HepG2 (cell line): ENCODE data around the gene CHAF1A. TPM values are rescaled to one million over a fixed set of nuclear protein-coding genes. Genes with fewer than 3 reads are reported as not detected.
A peak's percentile ranks its signal among the peaks of the same experiment; 100 is the strongest.

Experiments
- EP300 ChIP-seq, 3 experiments: sonication (generic) in 1 of 3; formaldehyde crosslinking in 1 of 3; IDR thresholded peaks; 2 replicates each; pipeline versions ENCODE4 v1.5.1 to v1.6.1; 2011 to 2020; ENCODE audit warnings: low read depth in 2 of 3, low read length in 2 of 3, borderline replicate concordance in 1 of 3, improper control_type of control experiment in 1 of 3, mild to moderate bottlenecking in 1 of 3, missing genetic modification reagents in 1 of 3, moderate library complexity in 1 of 3
- ERF ChIP-seq: IDR thresholded peaks from 2 replicates; pipeline ENCODE4 v1.6.1; 2018; ENCODE audit warnings: missing biosample characterization, missing genetic modification reagents
- FOXJ3 ChIP-seq: sonication (generic); formaldehyde crosslinking; IDR thresholded peaks from 2 replicates; pipeline ENCODE4 v1.4.0; 2020; ENCODE audit warnings: missing genetic modification reagents, mild to moderate bottlenecking, borderline replicate concordance
- HNRNPLL ChIP-seq: fragments of 200-400 bp; formaldehyde crosslinking; IDR thresholded peaks from 2 replicates; pipeline ENCODE4 v1.6.1; 2017; ENCODE audit warnings: mild to moderate bottlenecking, low read depth, low read length; ENCODE audit not compliant: poor library complexity, severe bottlenecking
- IRX3 ChIP-seq: sonication (generic); formaldehyde crosslinking; IDR thresholded peaks from 2 replicates; pipeline ENCODE4 v1.8.1; 2023; ENCODE audit warnings: mild to moderate bottlenecking, low read depth, missing genetic modification reagents, borderline replicate concordance
- ISL2 ChIP-seq: sonication (generic); formaldehyde crosslinking; IDR thresholded peaks from 2 replicates; pipeline ENCODE4 v1.5.0; 2020; ENCODE audit warnings: missing genetic modification reagents
- JARID2 ChIP-seq: sonication (generic); formaldehyde crosslinking; IDR thresholded peaks from 2 replicates; pipeline ENCODE4 v1.8.1; 2023; ENCODE audit warnings: missing genetic modification reagents, inconsistent platforms; ENCODE audit not compliant: insufficient replicate concordance
- KAT2B ChIP-seq: fragments of 150-350 bp; IDR thresholded peaks from 2 replicates; pipeline ENCODE4 v1.6.1; 2014; ENCODE audit warnings: low read depth, low read length, borderline replicate concordance
- MXD1 ChIP-seq: sonication (generic); formaldehyde crosslinking; IDR thresholded peaks from 2 replicates; pipeline ENCODE4 v1.4.0; 2020; ENCODE audit warnings: mild to moderate bottlenecking, missing genetic modification reagents
- MYPOP ChIP-seq: sonication (generic); formaldehyde crosslinking; IDR thresholded peaks from 2 replicates; pipeline ENCODE4 v1.8.1; 2023; ENCODE audit warnings: mild to moderate bottlenecking, moderate library complexity, missing genetic modification reagents
- PRMT3 ChIP-seq: sonication (generic); formaldehyde crosslinking; IDR thresholded peaks from 2 replicates; pipeline ENCODE4 v1.8.1; 2022; ENCODE audit warnings: low read depth, mild to moderate bottlenecking, moderate library complexity, missing genetic modification reagents, borderline replicate concordance
- SOX6 ChIP-seq, 2 experiments: fragments of 450-650 bp in 1 of 2; sonication (generic) in 1 of 2; formaldehyde crosslinking in 1 of 2; IDR thresholded peaks; 2 replicates each; pipeline versions ENCODE4 v1.4.0 to v1.6.1; 2017 to 2020; ENCODE audit warnings: antibody characterized with exemption in 1 of 2, mild to moderate bottlenecking in 1 of 2, missing genetic modification reagents in 1 of 2
- TARDBP ChIP-seq: sonication (generic); formaldehyde crosslinking; IDR thresholded peaks from 2 replicates; pipeline ENCODE4 v1.8.0; 2022; ENCODE audit warnings: mild to moderate bottlenecking, missing genetic modification reagents
- TEAD3 ChIP-seq: optimal IDR thresholded peaks from 2 replicates; pipeline ENCODE3; 2016; ENCODE audit warnings: borderline replicate concordance
- TEF ChIP-seq: sonication (generic); formaldehyde crosslinking; IDR thresholded peaks from 2 replicates; pipeline ENCODE4 v1.5.0; 2020; ENCODE audit warnings: missing genetic modification reagents
- TFDP1 ChIP-seq: IDR thresholded peaks from 2 replicates; pipeline ENCODE4 v1.6.1; 2016; ENCODE audit warnings: missing compliant biosample characterization, missing genetic modification reagents, borderline replicate concordance
- TOPORS ChIP-seq: sonication (generic); formaldehyde crosslinking; IDR thresholded peaks from 2 replicates; pipeline ENCODE4 v1.8.0; 2023; ENCODE audit warnings: mild to moderate bottlenecking, missing genetic modification reagents
- ZNF264 ChIP-seq: sonication (generic); formaldehyde crosslinking; IDR thresholded peaks from 2 replicates; pipeline ENCODE4 v1.4.0; 2020; ENCODE audit warnings: missing genetic modification reagents
- ZNF282 ChIP-seq: fragments of 450-650 bp; IDR thresholded peaks from 2 replicates; pipeline ENCODE4 v1.6.1; 2018; ENCODE audit not compliant: partially characterized antibody
- ZNF687 ChIP-seq: sonication (generic); formaldehyde crosslinking; IDR thresholded peaks from 2 replicates; pipeline ENCODE4 v1.5.1; 2020; ENCODE audit warnings: mild to moderate bottlenecking, missing genetic modification reagents, moderate library complexity
- ZNF782 ChIP-seq: sonication (generic); formaldehyde crosslinking; IDR thresholded peaks from 2 replicates; pipeline ENCODE4 v1.4.0; 2020; ENCODE audit warnings: missing genetic modification reagents, mild to moderate bottlenecking, borderline replicate concordance
- polyA plus RNA-seq, 8 experiments: library from polyadenylated mRNA; depleted of rRNA in 3 of 8; stranded (reverse) in 7 of 8; unstranded in 1 of 8; fragments of >200 nt; fragmentation: Illumina TruSeq in 4 of 8; extraction: Trizol in 4 of 8; gene quantifications; 2 replicates each; pipeline versions ENCODE4 v1.2.1 to v1.2.3, GENCODE V29; 2011 to 2016; ENCODE audit warnings: low read depth in 4 of 8, missing spikeins in 1 of 8, mixed read lengths in 1 of 8; ENCODE audit not compliant: insufficient read depth in 1 of 8
- total RNA-seq, 5 experiments: library from RNA; depleted of rRNA; stranded (reverse); fragments of >200 nt; fragmentation: Illumina TruSeq; extraction: Trizol; gene quantifications; 2 replicates each; pipeline ENCODE4 v1.2.3, GENCODE V29; 2016; ENCODE audit warnings: low read depth in 1 of 5

CHAF1A gene
- total and polyA plus RNA-seq, 2 of the 13 experiments (the other 11 are each of a cell fraction or from before 2014, with no cell fraction given): 11.0 to 34.8 TPM

- TF ChIP-seq ZNF282: no peak
- TF ChIP-seq MXD1 (CRISPR knock-in tag): no peak
- TF ChIP-seq KAT2B: no peak
- no peak for TF ChIP-seq ZNF782 (CRISPR knock-in tag)
- no peak for TF ChIP-seq MYPOP (CRISPR knock-in tag)
- TF ChIP-seq IRX3: no peak
- TF ChIP-seq PRMT3 (CRISPR knock-in tag): no peak
- TF ChIP-seq TOPORS (CRISPR knock-in tag): no peak
- TF ChIP-seq EP300 (IDR thresholded peaks at IDR 0.05; ENCODE audit: low read depth in 2 of 2, low read length in 2 of 2): peak in 1 of 2 experiments; percentile 60; a peak in 1 of 4 replicates
- no peak for TF ChIP-seq EP300 (CRISPR knock-in tag; IDR thresholded peaks at IDR 0.05; ENCODE audit: borderline replicate concordance)
- TF ChIP-seq TEF: no peak
- TF ChIP-seq FOXJ3 (CRISPR knock-in tag): no peak
- TF ChIP-seq TFDP1 (CRISPR knock-in tag): no peak
- peak; percentile 64 for TF ChIP-seq ZNF687
- no peak for TF ChIP-seq JARID2 (CRISPR knock-in tag)
- TF ChIP-seq ZNF264 (CRISPR knock-in tag): no peak
- TF ChIP-seq SOX6 (IDR thresholded peaks at IDR 0.05): no peak
- TF ChIP-seq SOX6 (CRISPR knock-in tag; IDR thresholded peaks at IDR 0.05): 0 out of 2 replicates have a peak, but pooled peaks have one; percentile 31
- no peak for TF ChIP-seq ISL2
- TF ChIP-seq HNRNPLL: no peak
- peak; percentile 83 for TF ChIP-seq ERF (CRISPR knock-in tag)
- peak; percentile 45; the same call in 1 of the 2 replicates for TF ChIP-seq TARDBP (CRISPR knock-in tag)
- peak; percentile 61 for TF ChIP-seq TEAD3
These were observed 55.4 kb downstream of the CHAF1A start, which contains the start of gene UBXN6 (continued) for GRCh38 chr19:4457654-4458395.
